GM19193 (cell line): ENCODE data around the gene CHN1.

Source experiments
- POLR2A ChIP-seq: IDR thresholded peaks from 4 replicates; pipeline ENCODE4 v1.6.1; 2011; ENCODE audit not compliant: insufficient read depth, insufficient read length; ENCODE audit errors: extremely low read depth

The CHN1 gene

GRCh38 chr2:174779361-174779928 is 225.7 kb downstream of the CHN1 start:
- no peak for TF ChIP-seq POLR2A

- TF ChIP-seq POLR2A, result no peak
These were observed 226.8 kb downstream of the CHN1 start for GRCh38 chr2:174778085-174778981.

- no peak for TF ChIP-seq POLR2A
These were observed 227.7 kb downstream of the CHN1 start for GRCh38 chr2:174777347-174778084.

DNA sequence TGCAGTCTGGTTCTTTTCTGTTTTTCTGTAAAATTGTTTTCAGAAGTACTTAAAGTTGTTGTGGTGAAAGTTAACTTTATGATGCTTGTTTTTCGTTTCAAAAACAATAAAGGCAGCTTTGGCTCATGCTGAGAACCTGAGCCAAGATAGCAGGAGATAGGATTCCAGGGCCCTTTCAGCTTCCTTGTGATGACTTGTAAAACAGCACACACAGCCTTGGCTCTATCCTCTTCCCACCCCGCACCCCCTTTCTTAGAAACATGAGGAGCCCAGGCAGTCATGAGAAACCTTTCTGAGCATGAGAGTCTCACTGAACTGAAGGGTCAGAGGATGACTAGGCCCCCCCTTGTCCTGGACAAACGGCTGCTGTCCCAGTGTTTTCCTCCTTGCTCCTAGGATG is 228.5 kb downstream of the CHN1 start:
- TF ChIP-seq POLR2A, result no peak

GRCh38 chr2:174776223-174776622 is 229.0 kb downstream of the CHN1 start:
- TF ChIP-seq POLR2A, result no peak

GRCh38 chr2:174775571-174775980 is 229.6 kb downstream of the CHN1 start:
- TF ChIP-seq POLR2A, result no peak

GRCh38 chr2:174774886-174775285 is 230.3 kb downstream of the CHN1 start:
- no peak for TF ChIP-seq POLR2A

DNA sequence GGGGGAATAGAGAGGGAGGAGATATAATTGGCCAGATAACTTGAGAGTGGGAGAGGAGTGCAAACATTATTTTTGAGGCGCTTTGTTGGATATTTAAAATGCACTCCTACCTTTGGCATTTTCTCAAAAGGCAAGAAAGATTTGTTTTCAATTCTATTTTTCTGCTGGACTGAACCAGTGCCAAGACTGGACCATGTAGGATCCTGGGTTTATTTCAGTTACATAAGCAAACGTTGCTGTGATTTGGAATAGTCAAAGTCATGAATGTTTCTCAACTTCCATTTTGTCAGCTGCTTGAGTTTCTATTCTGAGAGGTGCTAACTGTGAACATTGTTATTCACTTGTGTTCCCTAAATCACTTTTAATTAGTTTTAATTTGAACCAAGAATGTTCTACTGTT is 232.0 kb downstream of the CHN1 start:
- no peak for TF ChIP-seq POLR2A

DNA sequence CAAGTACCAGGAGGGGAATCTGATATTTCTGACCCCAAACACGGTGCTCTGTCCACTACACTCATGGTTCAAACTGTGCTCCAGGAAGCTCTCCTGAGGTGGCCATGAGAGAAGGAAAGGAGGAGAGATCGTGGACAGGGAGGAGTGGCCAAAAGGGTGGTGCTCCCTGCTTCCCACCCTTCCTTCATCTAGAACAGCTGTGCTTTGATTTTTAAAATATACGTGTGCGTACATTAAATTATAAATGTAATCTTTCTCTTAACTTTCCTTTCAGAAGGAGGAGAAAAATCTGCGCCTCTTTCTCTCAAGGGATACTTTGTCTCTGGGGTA is 232.7 kb downstream of the CHN1 start:
- TF ChIP-seq POLR2A, result no peak

DNA sequence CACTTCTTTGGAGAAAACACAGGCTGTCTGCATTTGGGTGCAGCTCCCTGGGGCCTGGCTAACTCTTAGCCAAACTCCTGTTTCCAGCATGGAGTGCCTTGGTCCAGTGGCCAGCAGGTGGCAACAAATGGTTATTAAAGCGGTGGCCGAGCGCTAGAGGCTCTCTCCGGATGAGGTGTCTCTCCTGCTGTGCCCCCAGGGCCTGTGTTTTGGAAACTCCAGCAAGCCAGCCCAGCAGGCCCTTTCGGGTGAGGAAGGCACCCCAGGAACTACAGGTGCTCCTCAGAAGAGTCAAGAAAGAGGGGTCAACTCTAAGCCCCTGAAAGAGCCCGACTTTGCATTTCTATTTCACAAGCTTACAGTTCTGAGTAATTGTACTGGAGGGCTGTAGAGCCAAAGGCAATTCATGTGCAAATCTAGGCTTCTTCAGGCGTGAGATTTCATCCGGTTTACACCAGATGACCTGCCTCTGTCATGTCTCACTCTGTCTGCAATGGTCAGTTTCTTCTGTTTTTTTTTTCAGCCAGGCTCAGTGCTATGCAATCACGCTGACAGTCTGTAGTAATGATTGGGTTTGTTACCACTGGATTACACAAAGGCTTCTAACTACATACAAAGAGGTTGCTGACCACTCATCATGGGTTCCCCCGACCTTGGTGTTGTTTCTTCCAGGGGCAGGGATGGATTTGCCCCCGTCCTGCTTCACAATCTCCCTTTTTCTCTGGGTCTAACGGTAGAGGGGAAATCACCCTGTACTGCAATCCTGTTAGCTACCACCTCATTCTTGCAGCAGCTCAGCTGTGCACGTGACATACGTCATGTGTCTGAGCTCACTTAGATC is 233.3 kb downstream of the CHN1 start:
- no peak for TF ChIP-seq POLR2A

- TF ChIP-seq POLR2A, result no peak
These were observed 234.0 kb downstream of the CHN1 start for GRCh38 chr2:174771136-174771535.

GRCh38 chr2:174768557-174768956 is 236.6 kb downstream of the CHN1 start:
- no peak for TF ChIP-seq POLR2A

DNA sequence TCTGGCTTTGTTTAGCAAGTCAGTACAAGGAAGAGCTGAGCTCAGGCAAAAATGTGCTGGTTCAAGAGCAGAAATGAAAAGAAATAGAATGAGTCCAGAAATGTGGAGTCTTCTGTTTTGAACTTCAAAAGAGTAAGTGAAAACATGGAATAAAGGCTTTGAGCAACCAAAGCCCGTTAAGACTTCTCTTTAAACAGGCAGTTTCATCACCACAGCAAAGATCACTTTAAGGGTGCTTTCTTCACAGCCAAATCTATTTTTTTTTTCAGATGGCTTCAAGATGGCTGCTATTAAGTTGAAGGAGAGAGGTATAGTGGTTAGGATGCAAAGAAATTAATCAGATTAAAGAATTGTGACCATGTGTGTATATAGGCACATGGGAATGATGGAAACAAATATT is 238.9 kb downstream of the CHN1 start:
- no peak for TF ChIP-seq POLR2A

- TF ChIP-seq POLR2A, result no peak
These were observed 239.6 kb downstream of the CHN1 start for GRCh38 chr2:174765576-174765975.
